GM12874 (cell line): Measurements from ENCODE around the gene TMEM125.

ENCODE experiments used
- TF ChIP-seq, protein P1 (sequence below): IDR thresholded peaks from 2 replicates; pipeline ENCODE4 v1.5.1; 2011; ENCODE audit warnings: low read depth, mild to moderate bottlenecking, control low read depth, low read length, moderate library complexity; ENCODE audit not compliant: insufficient read depth

The TMEM125 gene

DNA sequence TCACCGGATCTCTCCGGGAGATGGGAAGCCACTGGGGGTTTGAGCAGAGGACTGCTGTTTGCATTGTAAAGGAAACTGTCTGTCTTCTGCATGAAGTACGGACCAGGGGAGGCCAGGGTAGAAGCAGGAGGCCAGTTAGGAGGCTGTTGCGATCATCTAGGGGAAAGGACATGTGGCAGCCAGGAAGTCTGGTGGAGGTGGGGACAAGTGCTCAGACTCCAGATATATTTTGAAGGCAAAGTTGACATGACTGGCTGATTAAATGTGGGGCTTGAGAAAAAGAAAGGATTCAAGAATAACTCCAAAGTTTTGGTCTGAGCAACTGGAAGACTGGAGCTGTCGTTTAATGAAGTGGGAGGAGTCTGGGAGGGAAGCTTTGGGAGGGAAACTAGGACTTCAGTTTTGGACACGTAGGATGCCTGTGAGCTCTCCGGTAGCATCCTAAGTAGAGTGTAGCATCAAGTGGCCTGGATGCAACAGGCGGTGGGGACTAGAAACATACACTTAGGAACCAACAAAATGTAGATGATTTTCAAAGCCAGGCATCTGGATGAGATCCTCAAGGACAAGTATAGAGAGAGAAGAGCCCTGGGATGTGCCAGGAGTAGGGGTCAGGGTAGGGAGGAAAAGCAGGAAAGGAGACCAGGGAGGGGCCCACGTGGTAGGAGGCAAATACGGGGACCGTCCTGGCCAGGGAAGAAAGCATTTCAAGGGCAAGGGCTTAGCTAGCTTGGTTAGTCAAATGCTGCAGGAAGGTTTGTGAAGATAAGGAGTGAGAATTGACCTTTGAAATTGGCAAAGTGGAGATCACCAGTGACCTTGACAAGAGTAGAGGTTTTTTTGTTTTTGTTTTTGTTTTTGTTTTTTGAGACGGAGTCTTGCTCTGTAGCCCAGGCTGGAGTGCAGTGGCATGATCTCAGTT is 19.3 kb downstream of the TMEM125 start:
- TF ChIP-seq, protein P1, sequence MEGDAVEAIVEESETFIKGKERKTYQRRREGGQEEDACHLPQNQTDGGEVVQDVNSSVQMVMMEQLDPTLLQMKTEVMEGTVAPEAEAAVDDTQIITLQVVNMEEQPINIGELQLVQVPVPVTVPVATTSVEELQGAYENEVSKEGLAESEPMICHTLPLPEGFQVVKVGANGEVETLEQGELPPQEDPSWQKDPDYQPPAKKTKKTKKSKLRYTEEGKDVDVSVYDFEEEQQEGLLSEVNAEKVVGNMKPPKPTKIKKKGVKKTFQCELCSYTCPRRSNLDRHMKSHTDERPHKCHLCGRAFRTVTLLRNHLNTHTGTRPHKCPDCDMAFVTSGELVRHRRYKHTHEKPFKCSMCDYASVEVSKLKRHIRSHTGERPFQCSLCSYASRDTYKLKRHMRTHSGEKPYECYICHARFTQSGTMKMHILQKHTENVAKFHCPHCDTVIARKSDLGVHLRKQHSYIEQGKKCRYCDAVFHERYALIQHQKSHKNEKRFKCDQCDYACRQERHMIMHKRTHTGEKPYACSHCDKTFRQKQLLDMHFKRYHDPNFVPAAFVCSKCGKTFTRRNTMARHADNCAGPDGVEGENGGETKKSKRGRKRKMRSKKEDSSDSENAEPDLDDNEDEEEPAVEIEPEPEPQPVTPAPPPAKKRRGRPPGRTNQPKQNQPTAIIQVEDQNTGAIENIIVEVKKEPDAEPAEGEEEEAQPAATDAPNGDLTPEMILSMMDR = no peak

GRCh38 chr1:43292216-43292615 is 22.4 kb downstream of the TMEM125 start:
- TF ChIP-seq, protein P1 = no peak

- TF ChIP-seq, protein P1 = no peak
These were observed 22.9 kb downstream of the TMEM125 start for GRCh38 chr1:43292679-43293078.

DNA sequence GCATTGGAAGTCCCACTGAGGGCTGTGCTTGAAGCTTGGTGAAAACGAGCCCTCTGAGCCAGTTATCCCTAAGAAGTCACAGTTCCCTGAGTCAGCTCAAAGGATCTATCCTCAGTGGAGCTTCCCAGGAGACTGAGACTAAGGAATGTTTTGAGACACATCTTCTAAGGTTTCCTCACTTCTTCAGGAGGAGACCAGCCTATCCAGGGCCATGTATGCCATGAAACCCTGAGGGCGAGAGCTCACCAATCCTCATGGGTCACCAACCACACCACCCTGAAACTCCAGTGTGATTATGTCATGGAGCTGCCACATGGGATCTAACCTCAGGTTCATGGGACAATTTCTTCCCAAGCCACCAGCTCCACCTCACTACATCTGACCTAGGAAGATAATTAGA is 23.4 kb downstream of the TMEM125 start:
- TF ChIP-seq, protein P1 = no peak

DNA sequence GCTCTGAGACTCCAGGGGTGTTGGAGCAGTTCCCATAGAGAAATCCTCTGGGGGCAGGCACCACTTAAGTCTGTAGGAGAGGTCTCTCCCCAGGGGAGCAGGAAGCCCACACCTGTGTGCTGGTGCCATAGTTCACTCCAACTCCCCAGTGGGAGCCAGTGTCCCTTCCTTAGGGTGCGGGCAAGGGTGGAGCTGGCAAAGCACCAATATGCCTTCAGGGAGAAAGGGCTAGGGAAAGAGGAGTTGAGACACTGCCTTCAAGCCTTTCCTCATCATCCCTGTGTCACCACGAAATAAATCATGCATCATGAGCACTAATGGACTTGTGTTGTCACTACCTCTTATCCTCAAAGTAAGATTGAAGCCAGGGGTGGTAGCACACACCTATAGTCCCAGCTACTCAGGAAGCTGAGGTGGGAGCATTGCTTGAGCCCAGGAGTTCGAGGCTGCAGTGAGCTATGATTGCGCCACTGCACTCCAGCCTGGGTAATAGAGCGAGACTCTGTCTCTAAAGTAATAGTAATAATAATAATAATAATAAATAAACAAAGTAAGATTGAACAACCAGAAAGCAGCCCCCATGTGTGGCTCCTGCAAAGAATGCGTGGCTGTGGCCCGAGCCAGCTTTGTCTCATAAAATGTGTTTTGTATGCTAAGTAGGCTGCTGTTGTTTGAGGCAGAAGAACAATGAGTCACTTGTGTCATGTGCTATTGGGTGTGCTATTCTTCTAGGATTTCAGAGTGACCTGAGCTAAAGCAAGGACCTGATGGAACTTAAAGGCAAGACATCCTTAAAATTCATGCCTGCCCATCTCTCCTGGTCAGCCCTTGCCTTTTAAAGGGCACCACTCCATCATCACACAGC is 24.3 kb downstream of the TMEM125 start:
- TF ChIP-seq, protein P1 = no peak

DNA sequence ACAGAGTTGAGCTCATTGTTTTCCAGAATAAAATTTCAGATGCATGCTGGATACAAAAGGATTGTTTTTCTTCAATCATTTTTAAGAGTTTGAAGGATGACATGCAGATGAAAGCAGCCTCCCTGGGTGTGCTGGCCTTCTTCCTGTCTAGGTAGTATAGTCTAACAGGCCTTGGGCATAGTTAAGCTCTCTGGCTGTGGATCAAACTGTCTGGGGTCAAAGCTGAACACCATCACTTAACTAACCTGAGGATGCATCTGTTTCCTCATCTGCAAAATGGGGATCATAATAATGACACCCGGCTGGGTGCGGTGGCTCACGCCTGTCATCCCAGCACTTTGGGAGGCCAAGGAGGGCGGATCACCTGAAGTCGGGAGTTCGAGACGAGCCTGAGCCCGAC is 25.0 kb downstream of the TMEM125 start:
- TF ChIP-seq, protein P1 = no peak

DNA sequence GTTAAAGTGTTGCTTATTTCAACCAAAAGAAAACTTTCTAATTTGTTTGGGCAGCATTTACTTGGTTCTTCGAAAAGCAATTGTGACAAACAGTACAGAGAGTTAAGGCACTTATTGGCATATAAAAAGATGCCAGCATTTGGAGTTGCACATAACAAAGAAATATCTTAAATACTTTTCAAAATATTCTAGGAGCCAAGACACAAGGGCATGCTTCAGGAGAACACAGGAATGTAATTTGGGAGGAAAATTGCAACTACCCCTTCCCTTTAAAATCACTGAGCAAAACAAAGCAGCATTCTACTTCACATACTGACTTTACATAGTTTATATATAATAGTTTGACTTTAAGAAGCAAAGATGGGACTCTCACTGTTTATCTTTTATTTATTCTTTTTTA is 26.4 kb downstream of the TMEM125 start:
- TF ChIP-seq, protein P1 = no peak
